H1 (cell line): ENCODE results near the gene OPN3. TPM values are rescaled to one million over a fixed set of nuclear protein-coding genes. Genes with fewer than 3 reads are reported as not detected.

Experiments used
- EZH2 ChIP-seq: fragments of 200-600 bp; sonication (generic); IDR thresholded peaks from 2 replicates; pipeline ENCODE4 v1.7.1; 2012; ENCODE audit warnings: low read depth, mild to moderate bottlenecking, moderate library complexity, low read length, inconsistent platforms; ENCODE audit not compliant: severe bottlenecking
- TAF7 ChIP-seq: optimal IDR thresholded peaks from 2 replicates; pipeline ENCODE3; 2011; ENCODE audit warnings: low read depth, mild to moderate bottlenecking, inconsistent platforms, low read length, moderate library complexity, borderline replicate concordance
- ZNF274 ChIP-seq: IDR thresholded peaks from 2 replicates; pipeline ENCODE4 v1.7.0; 2012; ENCODE audit warnings: low read length, borderline replicate concordance; ENCODE audit errors: extremely low read depth
- polyA plus RNA-seq, 7 experiments: library from polyadenylated mRNA; depleted of rRNA in 3 of 7; stranded (reverse) in 5 of 7; unstranded in 2 of 7; fragments of >200 nt in 5 of 7; fragments of 200-250 nt in 2 of 7; gene quantifications; 1 replicate in 5 of 7; 2 replicates in 1 of 7; 4 replicates in 1 of 7; pipeline versions ENCODE4 v1.2.1 to v1.2.3, GENCODE V29; 2011 to 2013; ENCODE audit warnings: missing spikeins in 2 of 7, mixed read lengths in 2 of 7
- total RNA-seq: library from RNA; stranded (reverse); fragmentation: NEBNext Ultra II Directional; extraction: Animal tissue kit (Norgen Biotek cat#: 25700); gene quantifications from 2 replicates; pipeline ENCODE4 v1.2.1, GENCODE V29; 2021

OPN3 gene
- total and polyA plus RNA-seq, 2 of the 8 experiments (the other 6 are each of a cell fraction or from before 2014, with no cell fraction given), result 8.8 to 19.4 TPM

DNA sequence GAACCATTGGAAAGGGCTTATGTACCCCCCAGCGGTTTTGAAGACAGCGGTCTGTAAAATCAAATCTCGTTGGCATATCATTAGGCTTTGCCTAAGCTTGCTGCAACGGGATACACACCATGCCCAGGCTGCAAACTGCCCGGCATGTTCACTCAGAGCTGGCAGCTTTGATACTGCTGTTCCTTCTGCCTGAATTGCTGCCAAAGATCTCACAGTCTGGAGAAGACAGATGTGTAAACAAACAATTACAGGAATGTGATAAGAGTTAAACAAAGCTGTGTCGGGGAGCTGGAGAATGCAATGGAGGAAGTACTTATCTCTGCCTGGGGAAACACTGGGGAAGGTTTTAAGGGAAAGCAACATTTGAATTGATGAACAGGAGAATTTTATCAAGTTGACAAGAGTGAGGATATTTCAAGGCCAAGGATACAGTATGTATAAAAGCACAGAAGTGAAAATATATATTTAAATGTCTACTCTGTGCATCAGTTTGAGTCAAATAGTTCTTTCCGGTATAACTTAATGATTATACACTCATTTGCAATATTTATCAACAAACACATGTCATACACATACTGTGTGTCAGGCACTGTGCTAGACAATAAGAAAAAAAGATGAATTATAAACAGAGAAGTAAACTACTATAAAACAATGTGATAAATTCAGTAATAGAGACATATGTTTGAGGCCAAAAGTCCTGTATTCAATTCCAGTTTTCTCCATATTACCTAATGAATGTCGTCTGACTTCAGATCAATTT lies 29.9 kb downstream of the OPN3 start (continued):
- TF ChIP-seq ZNF274 (no peak), EZH2 (no peak), TAF7 (no peak)
